Progenitor cell of endocrine pancreas (in vitro differentiated cells): Measurements from ENCODE around the gene MCTP1. TPM values are rescaled to one million over a fixed set of nuclear protein-coding genes. Genes with fewer than 3 reads are reported as not detected.
A peak's percentile ranks its signal among the peaks of the same experiment; 100 is the strongest.

Source experiments
- DNase-seq: peaks from one replicate; pipeline ENCODE4 v3.0.0; 2021; ENCODE audit warnings: low spot score; ENCODE audit not compliant: unreplicated experiment
- H3K27ac Mint-ChIP-seq: 2 replicates; pipeline ENCODE4 v1.8.0; 2021; ENCODE audit warnings: mild to moderate bottlenecking, moderate library complexity, mixed read lengths
- H3K27me3 Mint-ChIP-seq: 2 replicates; pipeline ENCODE4 v1.8.0; 2021; ENCODE audit warnings: mixed read lengths
- H3K36me3 Mint-ChIP-seq: 2 replicates; pipeline ENCODE4 v1.8.0; 2022; ENCODE audit warnings: mixed read lengths; ENCODE audit not compliant: insufficient read depth
- H3K4me1 Mint-ChIP-seq: 2 replicates; pipeline ENCODE4 v1.8.0; 2021; ENCODE audit warnings: low read depth, mixed read lengths
- H3K4me3 Mint-ChIP-seq: 2 replicates; pipeline ENCODE4 v1.8.0; 2021; ENCODE audit warnings: low read depth, mild to moderate bottlenecking, moderate library complexity, mixed read lengths
- H3K9me3 Mint-ChIP-seq: 2 replicates; pipeline ENCODE4 v1.8.0; 2021; ENCODE audit warnings: low read depth, mixed read lengths
- CTCF ChIP-seq: fragments of 200-600 bp; sonication (generic); IDR thresholded peaks from one replicate; pipeline ENCODE4 v1.5.0; 2021; ENCODE audit warnings: antibody characterized with exemption, mild to moderate bottlenecking; ENCODE audit not compliant: unreplicated experiment
- total RNA-seq: library from RNA; stranded (reverse); gene quantifications from 2 replicates; pipeline ENCODE4 v1.2.1, GENCODE V29; 2021

Gene MCTP1
- total RNA-seq, 1 donor from 2014 or later = 1.7 TPM

GRCh38 chr5:95283761-95284571, 928 bp downstream of the MCTP1 start:
- no peaks in the 10 kb centered on the region for H3K36me3 Mint-ChIP-seq
- H3K27me3 Mint-ChIP-seq = peaks cover 67% of the 10 kb centered on the region
- peak; percentile 53 for DNase-seq
- H3K9me3 Mint-ChIP-seq = no peaks in the 10 kb centered on the region
- peaks cover 6% of the 10 kb centered on the region for H3K4me1 Mint-ChIP-seq
- peak overlapping the region; percentile 67 for H3K4me3 Mint-ChIP-seq
- H3K27ac Mint-ChIP-seq = no peak overlapping the region
- TF ChIP-seq CTCF = peak; percentile 57

- Mint-ChIP-seq H3K4me3 (peak overlapping the region; percentile 67), H3K27ac (no peak overlapping the region), H3K4me1 (peaks cover 6% of the 10 kb centered on the region), H3K36me3 (no peaks in the 10 kb centered on the region), H3K27me3 (peaks cover 62% of the 10 kb centered on the region), H3K9me3 (no peaks in the 10 kb centered on the region)
- no peak for TF ChIP-seq CTCF
- no peak for DNase-seq
Measured at GRCh38 chr5:95283022-95283615, 1.8 kb downstream of the MCTP1 start.

- peaks cover 44% of the 10 kb centered on the region for H3K27me3 Mint-ChIP-seq
- H3K4me1 Mint-ChIP-seq = peaks cover 6% of the 10 kb centered on the region
- no peak overlapping the region for H3K4me3 Mint-ChIP-seq
- no peaks in the 10 kb centered on the region for H3K9me3 Mint-ChIP-seq
- no peak for DNase-seq
- TF ChIP-seq CTCF = no peak
- no peaks in the 10 kb centered on the region for H3K36me3 Mint-ChIP-seq
- H3K27ac Mint-ChIP-seq = no peak overlapping the region
Measured at GRCh38 chr5:95281226-95281625, 3.7 kb downstream of the MCTP1 start.

- H3K4me1 Mint-ChIP-seq = peaks cover 6% of the 10 kb centered on the region
- no peaks in the 10 kb centered on the region for H3K36me3 Mint-ChIP-seq
- no peak overlapping the region for H3K27ac Mint-ChIP-seq
- no peak for TF ChIP-seq CTCF
- no peak overlapping the region for H3K4me3 Mint-ChIP-seq
- H3K27me3 Mint-ChIP-seq = peaks cover 38% of the 10 kb centered on the region
- DNase-seq = no peak
- H3K9me3 Mint-ChIP-seq = no peaks in the 10 kb centered on the region
Measured at GRCh38 chr5:95280401-95281095, 4.3 kb downstream of the MCTP1 start.

- no peak for DNase-seq
- Mint-ChIP-seq H3K36me3 (no peaks in the 10 kb centered on the region), H3K4me3 (no peak overlapping the region), H3K9me3 (no peaks in the 10 kb centered on the region), H3K27me3 (peaks cover 9% of the 10 kb centered on the region), H3K27ac (no peak overlapping the region), H3K4me1 (no peaks in the 10 kb centered on the region)
- no peak for TF ChIP-seq CTCF
Measured at GRCh38 chr5:95274011-95274410, 10.9 kb downstream of the MCTP1 start.
